ENCODE measurements around the gene NBEAL1.

Gene NBEAL1

DNA sequence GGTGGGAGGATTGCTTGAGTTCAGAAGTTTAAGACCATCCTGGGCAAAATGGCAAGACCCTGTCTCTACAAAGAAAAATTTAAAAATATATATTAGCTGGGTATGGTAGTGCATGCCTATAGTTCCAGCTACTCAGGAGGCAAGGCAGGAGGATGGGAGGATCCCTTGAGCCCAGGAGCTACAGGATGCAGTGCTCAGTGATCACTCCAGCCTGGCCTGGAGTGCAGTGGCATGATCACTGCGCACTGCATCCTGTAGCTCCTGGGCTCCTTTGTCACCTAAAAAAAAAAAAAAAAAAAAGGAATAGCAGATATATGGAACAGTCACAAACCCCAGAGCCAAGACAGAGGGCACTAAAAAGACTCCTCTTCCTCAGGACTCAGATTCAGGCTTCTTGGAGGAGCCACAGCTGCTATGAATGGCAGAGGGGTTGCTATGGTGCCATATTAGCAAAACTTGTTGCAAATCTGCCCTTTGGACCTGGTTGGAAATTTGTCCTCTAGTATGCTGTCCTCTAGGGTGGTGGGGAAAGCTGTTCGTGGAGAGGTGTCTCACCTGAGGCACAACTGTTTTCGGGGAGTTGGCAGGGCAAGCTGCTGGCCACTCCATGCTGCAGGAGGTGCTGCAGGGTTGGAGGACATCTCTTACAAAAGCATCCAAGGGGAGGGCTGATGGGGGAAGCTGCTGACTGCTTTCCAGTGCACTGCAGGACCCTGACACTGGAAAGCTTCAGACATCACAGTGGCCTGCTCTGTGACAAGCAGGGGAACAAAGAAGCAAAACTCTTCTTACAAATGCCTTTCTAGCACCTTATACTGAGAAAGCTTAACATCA is 246.9 kb downstream of the NBEAL1 start (continued):
- TF ChIP-seq ZNF423 (tag by site-specific recombination; IDR thresholded peaks at IDR 0.05) (no peak), ZNF521 (tag by site-specific recombination; IDR thresholded peaks at IDR 0.05) (no peak), ZBTB21 (tag by site-specific recombination; IDR thresholded peaks at IDR 0.05) (no peak), ZNF10 (tag by site-specific recombination; IDR thresholded peaks at IDR 0.05) (no peak), ZNF549 (tag by site-specific recombination; IDR thresholded peaks at IDR 0.05) (no peak)
- TF ChIP-seq, protein P1, sequence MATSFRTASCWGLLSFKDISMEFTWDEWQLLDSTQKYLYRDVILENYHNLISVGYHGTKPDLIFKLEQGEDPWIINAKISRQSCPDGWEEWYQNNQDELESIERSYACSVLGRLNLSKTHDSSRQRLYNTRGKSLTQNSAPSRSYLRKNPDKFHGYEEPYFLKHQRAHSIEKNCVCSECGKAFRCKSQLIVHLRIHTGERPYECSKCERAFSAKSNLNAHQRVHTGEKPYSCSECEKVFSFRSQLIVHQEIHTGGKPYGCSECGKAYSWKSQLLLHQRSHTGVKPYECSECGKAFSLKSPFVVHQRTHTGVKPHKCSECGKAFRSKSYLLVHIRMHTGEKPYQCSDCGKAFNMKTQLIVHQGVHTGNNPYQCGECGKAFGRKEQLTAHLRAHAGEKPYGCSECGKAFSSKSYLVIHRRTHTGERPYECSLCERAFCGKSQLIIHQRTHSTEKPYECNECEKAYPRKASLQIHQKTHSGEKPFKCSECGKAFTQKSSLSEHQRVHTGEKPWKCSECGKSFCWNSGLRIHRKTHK (tag by site-specific recombination; IDR thresholded peaks at IDR 0.05): no peak
